NCI-H1694 treated with DMSO at 0.1 percent for 48 hours (cell line): Measurements from ENCODE around the gene PCED1B.
"Not testable (repeated sequence)": the region's sequence is repeated elsewhere in the genome, so short reads cannot be mapped to it uniquely, and the experiment has no call there.

ENCODE experiments used
- DNase-seq: peaks from one replicate; lab custom pipeline; 2025; lab: John Stamatoyannopoulos, UW

PCED1B gene

DNA sequence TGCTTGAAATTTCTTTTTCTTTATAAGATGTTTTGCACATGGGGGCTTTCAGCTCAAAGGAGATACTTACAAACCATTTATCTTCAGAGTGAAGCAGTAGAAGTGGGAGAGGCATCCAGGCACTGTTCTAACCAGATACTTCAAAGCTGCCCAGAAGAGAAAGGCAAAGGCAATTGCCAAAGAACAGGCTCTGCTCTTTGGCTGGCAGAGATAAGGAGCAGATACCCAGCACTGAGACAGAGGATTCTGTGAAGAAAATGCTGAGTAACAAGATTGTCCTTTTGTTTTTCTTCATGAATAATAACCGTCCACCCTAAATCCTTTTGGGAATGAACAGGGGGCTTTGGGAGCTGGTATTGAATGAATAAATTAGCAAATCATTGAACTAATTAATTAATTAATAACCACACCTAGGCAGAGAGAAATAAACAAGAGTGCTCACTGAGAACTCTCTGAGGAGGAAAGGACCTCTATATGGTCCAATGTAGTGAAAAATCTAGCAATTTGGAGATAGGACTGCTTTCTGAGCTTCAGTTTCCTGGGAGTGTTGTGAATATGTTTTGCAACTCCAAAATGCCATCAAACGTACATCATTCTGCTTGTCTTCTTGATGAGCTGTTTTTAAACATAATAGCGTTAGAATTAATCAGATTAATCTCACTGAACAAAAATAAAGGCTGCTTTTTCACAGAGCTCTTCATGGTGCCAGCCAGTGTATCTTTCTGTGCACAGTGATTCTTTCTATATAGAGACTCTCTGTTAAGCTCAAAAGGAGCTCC, 193.2 kb downstream of the PCED1B start:
- DNase-seq = no peak

DNA sequence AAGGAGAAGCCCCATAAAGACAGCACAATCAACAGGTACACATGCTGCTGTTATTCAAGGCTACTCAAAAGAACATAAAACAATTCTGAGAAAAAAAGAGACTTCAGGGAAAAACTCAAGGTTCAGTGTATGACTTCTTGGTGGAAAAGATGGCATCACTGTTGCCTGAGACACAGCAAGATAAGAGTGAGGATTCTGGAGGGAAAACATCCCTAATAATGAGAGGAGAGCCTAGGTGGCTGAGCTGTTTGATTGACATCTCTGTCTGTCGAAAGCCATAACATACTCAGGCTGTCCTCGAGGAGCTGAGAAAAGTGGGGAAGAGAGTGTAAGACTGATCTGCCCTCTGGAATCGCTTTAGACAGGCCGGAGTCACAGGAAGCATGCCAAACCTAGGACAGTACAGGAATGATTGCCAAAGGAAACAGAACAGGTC, 193.8 kb downstream of the PCED1B start:
- DNase-seq = no peak

DNA sequence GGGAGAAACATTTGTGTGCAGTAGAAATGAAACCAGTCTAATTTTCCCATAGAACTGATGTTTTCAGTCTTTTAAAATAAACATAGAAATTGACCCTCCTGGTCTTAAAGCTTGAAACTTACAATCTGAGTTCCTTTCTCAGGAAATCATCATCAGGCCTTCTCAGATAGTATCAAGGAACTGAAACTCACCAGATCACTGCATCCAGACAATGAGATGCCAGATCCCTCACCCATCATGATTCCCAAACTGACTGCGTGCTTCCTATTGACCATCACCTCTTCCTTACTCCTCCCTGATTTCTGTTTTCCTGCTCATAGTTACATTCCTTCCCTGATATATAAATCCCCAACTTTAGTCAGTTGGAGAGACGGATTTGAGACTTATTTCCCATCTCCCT, 195.3 kb downstream of the PCED1B start:
- no peak for DNase-seq

DNA sequence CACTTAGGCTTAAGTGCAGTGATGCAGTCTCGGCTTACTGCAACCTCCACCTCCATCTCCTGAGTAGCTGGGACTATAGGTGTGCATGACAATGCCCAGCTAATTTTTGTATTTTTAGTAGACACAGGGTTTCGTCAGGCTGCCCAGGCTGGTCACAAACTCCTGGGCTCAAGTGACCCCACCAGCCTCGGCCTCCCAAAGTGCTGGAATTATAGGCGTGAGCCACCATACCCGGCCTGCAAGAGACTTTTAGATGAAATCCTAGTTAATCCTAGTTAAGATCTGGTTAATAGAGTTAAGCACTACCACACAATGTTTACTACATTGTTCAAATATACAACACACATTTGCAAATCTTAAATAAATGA, 196.8 kb downstream of the PCED1B start:
- DNase-seq = no peak

DNA sequence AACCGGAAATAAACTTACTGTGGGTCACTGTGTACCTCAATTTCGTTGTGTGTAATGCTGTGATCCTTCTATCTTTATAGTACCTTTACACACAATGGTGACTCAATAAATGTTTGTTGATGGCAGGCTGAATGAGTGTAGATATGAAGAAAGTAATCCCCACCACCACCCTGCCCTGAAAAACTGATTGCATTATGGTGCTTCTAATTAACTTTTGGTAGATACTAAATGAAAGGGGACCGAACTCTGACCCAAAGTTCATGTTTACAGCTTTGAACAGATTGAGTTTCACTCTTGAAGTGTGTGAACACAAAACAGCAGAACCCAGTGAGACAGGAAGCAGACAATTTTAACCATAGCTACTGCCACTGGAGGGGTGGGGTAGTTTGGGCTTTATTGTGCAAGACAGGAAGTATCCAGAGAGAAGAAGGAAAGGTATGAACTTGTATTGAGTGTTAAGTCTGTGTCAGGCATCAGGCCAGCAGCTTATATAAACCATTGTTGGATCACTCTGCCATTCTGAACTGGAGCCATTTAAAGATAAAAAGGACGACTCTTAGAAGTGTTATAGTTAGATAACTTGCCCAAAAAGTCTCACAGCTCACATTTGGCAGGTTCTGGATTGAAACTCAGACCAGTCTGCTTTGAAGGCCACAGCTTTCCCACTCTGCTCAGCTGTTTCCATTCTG, 197.3 kb downstream of the PCED1B start:
- no peak for DNase-seq

DNA sequence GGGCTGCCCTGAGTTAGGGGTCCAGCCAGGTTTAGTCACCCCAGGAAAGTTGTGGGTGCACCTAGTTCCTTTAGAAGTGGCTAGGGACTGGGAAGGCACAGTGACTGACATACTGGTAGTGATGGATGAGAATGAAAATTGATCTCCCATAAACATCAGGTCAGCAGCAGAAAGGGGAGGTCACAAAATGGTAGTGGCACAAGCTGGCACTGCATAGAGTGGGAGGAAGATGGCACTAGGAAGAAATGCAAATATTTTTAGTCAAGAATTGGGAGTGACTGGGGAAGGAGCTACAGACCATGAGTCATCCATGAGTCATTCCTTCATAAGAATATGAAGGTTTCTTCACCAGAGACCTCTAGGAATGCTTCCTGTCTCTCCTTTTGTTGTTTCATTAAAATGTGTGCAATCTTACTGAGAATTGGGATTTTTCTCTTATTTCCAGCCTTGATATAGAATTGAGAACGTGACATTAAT, 198.6 kb downstream of the PCED1B start:
- no peak for DNase-seq

DNA sequence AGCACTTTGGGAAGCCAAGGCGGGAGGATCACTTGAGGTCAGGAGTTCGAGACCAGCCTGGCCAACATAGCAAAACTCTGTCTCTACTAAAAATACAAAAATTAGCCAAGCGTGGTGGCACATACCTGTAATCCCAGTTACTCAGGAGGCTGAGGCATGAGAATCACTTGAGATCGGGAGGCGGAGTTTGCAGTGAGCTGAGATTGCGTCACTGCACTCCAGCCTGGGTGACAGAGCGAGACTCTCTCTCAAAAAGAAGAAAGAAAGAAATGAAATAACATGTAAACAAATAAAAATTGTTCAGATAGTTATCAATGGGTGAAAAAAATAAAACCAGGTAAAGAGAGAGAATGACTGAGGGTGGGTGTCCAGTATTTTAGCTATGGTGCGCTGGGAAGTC, 200.3 kb downstream of the PCED1B start:
- DNase-seq = not testable (repeated sequence)

DNA sequence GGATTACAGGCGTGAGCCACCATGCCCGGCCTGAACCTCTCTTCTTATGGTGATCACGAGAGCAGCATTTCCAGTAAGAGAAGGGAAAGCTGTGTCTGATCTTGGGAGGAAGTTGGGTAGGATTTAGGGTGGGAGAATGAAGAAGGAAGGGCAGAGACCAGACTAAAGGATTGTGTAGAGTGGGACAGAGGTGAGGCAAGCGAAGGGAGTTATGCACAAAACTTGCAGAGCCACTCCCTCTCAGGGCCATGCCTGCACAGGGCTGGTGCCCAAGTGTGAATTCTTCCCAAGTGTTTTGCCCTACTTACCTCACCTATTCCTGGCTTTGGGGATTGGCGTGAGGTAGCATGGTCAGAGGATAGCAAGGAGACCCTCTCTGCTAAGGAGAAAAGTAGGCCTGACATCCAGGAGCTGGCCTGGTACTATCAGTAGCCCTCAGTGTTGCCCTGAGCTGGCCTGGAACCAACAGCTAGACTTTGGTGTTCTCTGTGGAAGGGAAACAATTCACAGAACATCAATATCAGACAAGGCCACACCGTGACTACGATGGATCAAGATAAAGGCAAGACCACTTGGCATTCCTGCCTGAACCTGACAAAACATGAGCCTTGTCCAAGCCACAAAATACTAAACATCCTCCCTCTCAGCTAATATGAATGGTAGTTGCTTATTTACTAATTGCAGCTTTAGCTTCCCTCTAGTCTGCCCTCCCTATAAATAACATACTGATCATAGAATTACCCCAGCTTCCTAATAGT, 201.3 kb downstream of the PCED1B start:
- no peak for DNase-seq

DNA sequence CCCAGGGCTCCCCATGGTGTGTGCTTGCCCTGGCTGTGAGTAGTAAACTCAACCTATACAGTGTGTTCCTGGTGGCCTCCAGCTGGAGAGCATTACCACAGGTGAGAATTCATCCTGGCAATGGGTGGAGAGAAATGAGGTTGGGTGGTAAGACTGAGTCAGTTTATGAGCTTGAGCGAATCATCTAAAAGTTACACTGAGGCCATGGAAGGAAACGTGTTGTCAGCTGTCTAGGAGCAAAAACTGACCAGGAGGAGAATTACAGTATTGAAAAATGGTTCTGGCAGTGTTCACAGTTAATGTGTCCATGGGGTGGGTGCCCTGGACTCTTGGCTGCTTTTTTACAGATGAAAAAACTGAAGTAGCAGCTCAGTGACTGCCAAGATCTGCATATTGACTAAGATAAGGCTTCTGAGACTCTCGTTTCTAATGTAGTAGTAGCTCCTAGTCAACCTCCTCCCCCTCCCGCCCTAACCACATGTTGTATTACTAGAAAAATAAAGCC, 202.3 kb downstream of the PCED1B start:
- no peak for DNase-seq

DNA sequence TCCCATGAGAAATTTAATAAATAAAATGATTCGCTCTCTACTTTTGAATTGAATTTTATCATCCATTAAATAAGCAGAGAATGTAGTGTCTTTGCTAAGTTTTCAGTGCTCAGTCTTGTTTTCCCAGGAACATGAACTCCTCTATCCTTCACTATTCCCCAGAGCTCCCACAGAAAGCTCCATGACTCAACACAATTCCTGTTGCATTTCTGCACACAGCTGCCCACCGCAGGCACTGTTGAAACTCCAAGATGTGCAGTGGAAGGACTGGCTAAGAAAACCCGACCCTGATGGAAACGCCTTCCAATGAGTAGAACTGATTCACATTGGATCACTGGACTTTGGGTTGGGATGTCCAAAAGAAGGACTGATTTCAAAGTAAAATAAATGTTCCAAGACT, 202.8 kb downstream of the PCED1B start:
- DNase-seq = no peak
